HepG2 (cell line): ENCODE data around the gene SERPINF2. TPM values are rescaled to one million over a fixed set of nuclear protein-coding genes. Genes with fewer than 3 reads are reported as not detected.

Source experiments
- CHCHD3 ChIP-seq: sonication (generic); formaldehyde crosslinking; IDR thresholded peaks from 2 replicates; pipeline ENCODE4 v1.8.0; 2022; ENCODE audit warnings: mild to moderate bottlenecking, missing genetic modification reagents, moderate library complexity
- EP300 ChIP-seq, 3 experiments: sonication (generic) in 1 of 3; formaldehyde crosslinking in 1 of 3; IDR thresholded peaks; 2 replicates each; pipeline versions ENCODE4 v1.5.1 to v1.6.1; 2011 to 2020; ENCODE audit warnings: low read depth in 2 of 3, low read length in 2 of 3, borderline replicate concordance in 1 of 3, improper control_type of control experiment in 1 of 3, mild to moderate bottlenecking in 1 of 3, missing genetic modification reagents in 1 of 3, moderate library complexity in 1 of 3
- FOXJ3 ChIP-seq: sonication (generic); formaldehyde crosslinking; IDR thresholded peaks from 2 replicates; pipeline ENCODE4 v1.4.0; 2020; ENCODE audit warnings: missing genetic modification reagents, mild to moderate bottlenecking, borderline replicate concordance
- FUBP1 ChIP-seq: sonication (generic); formaldehyde crosslinking; IDR thresholded peaks from 2 replicates; pipeline ENCODE4 v1.5.1; 2020; ENCODE audit warnings: missing genetic modification reagents, mild to moderate bottlenecking, borderline replicate concordance
- HIVEP1 ChIP-seq: sonication (generic); formaldehyde crosslinking; IDR thresholded peaks from 2 replicates; pipeline ENCODE4 v1.4.0; 2020; ENCODE audit warnings: mild to moderate bottlenecking, missing genetic modification reagents
- HNRNPK ChIP-seq: fragments of 200-400 bp; formaldehyde crosslinking; IDR thresholded peaks from 2 replicates; pipeline ENCODE4 v1.6.1; 2018; ENCODE audit warnings: low read length, low read depth, moderate library complexity, mild to moderate bottlenecking; ENCODE audit not compliant: poor library complexity, severe bottlenecking
- KAT7 ChIP-seq: IDR thresholded peaks from 2 replicates; pipeline ENCODE4 v1.6.1; 2018; ENCODE audit warnings: borderline replicate concordance, missing compliant biosample characterization
- KDM4B ChIP-seq: sonication (generic); formaldehyde crosslinking; IDR thresholded peaks from 2 replicates; pipeline ENCODE4 v1.4.0; 2020; ENCODE audit warnings: missing genetic modification reagents
- NPAS2 ChIP-seq: sonication (generic); formaldehyde crosslinking; IDR thresholded peaks from 2 replicates; pipeline ENCODE4 v1.8.0; 2022; ENCODE audit warnings: mild to moderate bottlenecking, missing genetic modification reagents, borderline replicate concordance
- PATZ1 ChIP-seq: sonication (generic); formaldehyde crosslinking; IDR thresholded peaks from 2 replicates; pipeline ENCODE4 v1.4.0; 2020; ENCODE audit warnings: missing genetic modification reagents
- RXRA ChIP-seq: sonication (generic); formaldehyde crosslinking; IDR thresholded peaks from 2 replicates; pipeline ENCODE4 v1.5.1; 2020; ENCODE audit warnings: missing genetic modification reagents
- SIX1 ChIP-seq: sonication (generic); formaldehyde crosslinking; IDR thresholded peaks from 2 replicates; pipeline ENCODE4 v1.4.0; 2020; ENCODE audit warnings: missing genetic modification reagents, borderline replicate concordance
- STAT5B ChIP-seq: sonication (generic); formaldehyde crosslinking; IDR thresholded peaks from 2 replicates; pipeline ENCODE4 v1.4.0; 2020; ENCODE audit warnings: missing genetic modification reagents
- TIGD3 ChIP-seq: sonication (generic); formaldehyde crosslinking; IDR thresholded peaks from 2 replicates; pipeline ENCODE4 v1.5.1; 2020; ENCODE audit warnings: mild to moderate bottlenecking, missing genetic modification reagents, borderline replicate concordance
- ZBTB46 ChIP-seq: sonication (generic); formaldehyde crosslinking; IDR thresholded peaks from 2 replicates; pipeline ENCODE4 v1.4.0; 2020; ENCODE audit warnings: mild to moderate bottlenecking, missing genetic modification reagents, borderline replicate concordance
- ZNF12 ChIP-seq: sonication (generic); formaldehyde crosslinking; IDR thresholded peaks from 2 replicates; pipeline ENCODE4 v1.5.0; 2020; ENCODE audit warnings: missing genetic modification reagents
- ZNF550 ChIP-seq: sonication (generic); formaldehyde crosslinking; IDR thresholded peaks from 2 replicates; pipeline ENCODE4 v1.4.0; 2020; ENCODE audit warnings: mild to moderate bottlenecking, missing genetic modification reagents, borderline replicate concordance
- ZNF678 ChIP-seq: sonication (generic); formaldehyde crosslinking; IDR thresholded peaks from 2 replicates; pipeline ENCODE4 v1.4.0; 2020; ENCODE audit warnings: mild to moderate bottlenecking, missing genetic modification reagents
- ZNF724P ChIP-seq: sonication (generic); formaldehyde crosslinking; IDR thresholded peaks from 2 replicates; pipeline ENCODE4 v1.8.0; 2022; ENCODE audit warnings: missing genetic modification reagents, borderline replicate concordance
- ZNF780A ChIP-seq: sonication (generic); formaldehyde crosslinking; IDR thresholded peaks from 2 replicates; pipeline ENCODE4 v1.8.0; 2022; ENCODE audit warnings: mild to moderate bottlenecking, missing genetic modification reagents, moderate library complexity
- ZNF891 ChIP-seq: sonication (generic); formaldehyde crosslinking; IDR thresholded peaks from 2 replicates; pipeline ENCODE4 v1.5.0; 2020; ENCODE audit warnings: mild to moderate bottlenecking, missing genetic modification reagents
- polyA plus RNA-seq, 8 experiments: library from polyadenylated mRNA; depleted of rRNA in 3 of 8; stranded (reverse) in 7 of 8; unstranded in 1 of 8; fragments of >200 nt; fragmentation: Illumina TruSeq in 4 of 8; extraction: Trizol in 4 of 8; gene quantifications; 2 replicates each; pipeline versions ENCODE4 v1.2.1 to v1.2.3, GENCODE V29; 2011 to 2016; ENCODE audit warnings: low read depth in 4 of 8, missing spikeins in 1 of 8, mixed read lengths in 1 of 8; ENCODE audit not compliant: insufficient read depth in 1 of 8
- total RNA-seq, 5 experiments: library from RNA; depleted of rRNA; stranded (reverse); fragments of >200 nt; fragmentation: Illumina TruSeq; extraction: Trizol; gene quantifications; 2 replicates each; pipeline ENCODE4 v1.2.3, GENCODE V29; 2016; ENCODE audit warnings: low read depth in 1 of 5

The SERPINF2 gene
- total and polyA plus RNA-seq, 2 of the 13 experiments (the other 11 are each of a cell fraction or from before 2014, with no cell fraction given) = 309 to 548 TPM

GRCh38 chr17:1735834-1736347, 6.8 kb upstream of the SERPINF2 start (continued):
- no peak for TF ChIP-seq CHCHD3
- 0 out of 2 replicates have a peak, but pooled peaks have one; percentile 17 for TF ChIP-seq ZNF724P
- no peak for TF ChIP-seq HNRNPK
- TF ChIP-seq ZNF678 (CRISPR knock-in tag) = no peak
- TF ChIP-seq SIX1 = no peak
- no peak for TF ChIP-seq KDM4B (CRISPR knock-in tag)
- no peak for TF ChIP-seq STAT5B (CRISPR knock-in tag)
- 0 out of 2 replicates have a peak, but pooled peaks have one; percentile 6 for TF ChIP-seq ZNF780A (CRISPR knock-in tag)
- TF ChIP-seq EP300 (IDR thresholded peaks at IDR 0.05; ENCODE audit: low read depth in 2 of 2, low read length in 2 of 2) = 0 out of 4 replicates have a peak, but pooled peaks of 1 of the 2 experiments have one; percentile 6
- TF ChIP-seq EP300 (CRISPR knock-in tag; IDR thresholded peaks at IDR 0.05; ENCODE audit: borderline replicate concordance) = no peak
- TF ChIP-seq FUBP1 = no peak
- no peak for TF ChIP-seq ZNF12 (CRISPR knock-in tag)
- TF ChIP-seq PATZ1 = peak; percentile 64
- TF ChIP-seq NPAS2 (CRISPR knock-in tag) = no peak
- no peak for TF ChIP-seq HIVEP1 (CRISPR knock-in tag)
- no peak for TF ChIP-seq ZNF550
- no peak for TF ChIP-seq ZBTB46 (CRISPR knock-in tag)
- TF ChIP-seq RXRA = no peak
- no peak; the same call in 1 of the 2 replicates for TF ChIP-seq ZNF891 (CRISPR knock-in tag)
- no peak for TF ChIP-seq FOXJ3 (CRISPR knock-in tag)
- TF ChIP-seq KAT7 (CRISPR knock-in tag) = no peak
- TF ChIP-seq TIGD3 (CRISPR knock-in tag) = no peak
